ENCODE results near the gene ASPSCR1. TPM values are rescaled to one million over a fixed set of nuclear protein-coding genes. Genes with fewer than 3 reads are reported as not detected.
A peak's percentile ranks its signal among the peaks of the same experiment; 100 is the strongest.

The ASPSCR1 gene
- total RNA-seq, result 55.5 and 55.7 TPM in 2 replicates
- long read RNA-seq, partial matches to known transcripts, result 1 of 5 reads
- long read RNA-seq, other reads (novel, unspliced or antisense), result 3 of 5 reads

DNA sequence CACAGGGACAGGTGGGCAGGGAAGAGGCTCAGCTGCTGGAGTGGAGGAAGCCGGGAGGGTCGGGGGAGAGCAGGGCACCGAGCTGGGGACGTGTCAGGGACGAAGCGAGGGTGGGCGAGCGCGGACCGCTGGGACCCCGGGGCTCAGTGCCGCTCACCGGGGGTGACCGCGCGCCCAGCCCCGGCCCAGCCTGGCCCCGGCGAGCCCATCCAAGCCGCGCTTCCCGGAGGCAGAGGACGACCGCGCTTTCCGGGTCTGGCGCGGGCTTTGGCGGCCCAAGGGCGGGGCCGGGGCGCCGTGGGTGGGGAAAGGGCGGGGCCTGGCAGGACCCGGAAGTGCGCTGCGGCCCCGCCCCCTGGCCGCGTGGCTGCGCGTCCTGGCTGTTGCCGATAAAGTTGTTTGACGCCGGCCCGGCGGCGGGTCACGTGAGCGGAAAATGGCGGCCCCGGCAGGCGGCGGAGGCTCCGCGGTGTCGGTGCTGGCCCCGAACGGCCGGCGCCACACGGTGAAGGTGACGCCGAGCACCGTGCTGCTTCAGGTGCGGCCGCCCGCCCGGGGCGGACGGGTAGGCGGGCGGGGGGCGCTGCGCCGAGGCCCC, at the start of gene ASPSCR1:
ASPSCR1 (plus strand) TSS at position 419 of the 598 bp plus-strand sequence; CDS start at position 437, 18 bp downstream.
- H3K4me1 Mint-ChIP-seq (ENCODE audit: low read depth), result peaks cover 2% of the 10 kb centered on the region
- H3K36me3 Mint-ChIP-seq (ENCODE audit: insufficient read depth), result no peaks in the 10 kb centered on the region
- H3K4me3 Mint-ChIP-seq (ENCODE audit: low read depth), result peak within 1 kb of the TSS; percentile 88
- H3K9me3 Mint-ChIP-seq (ENCODE audit: low read depth), result no peaks in the 10 kb centered on the region
- DNase-seq (ENCODE audit: low spot score, unreplicated experiment), result peak; percentile 85
- TF ChIP-seq, protein P1, sequence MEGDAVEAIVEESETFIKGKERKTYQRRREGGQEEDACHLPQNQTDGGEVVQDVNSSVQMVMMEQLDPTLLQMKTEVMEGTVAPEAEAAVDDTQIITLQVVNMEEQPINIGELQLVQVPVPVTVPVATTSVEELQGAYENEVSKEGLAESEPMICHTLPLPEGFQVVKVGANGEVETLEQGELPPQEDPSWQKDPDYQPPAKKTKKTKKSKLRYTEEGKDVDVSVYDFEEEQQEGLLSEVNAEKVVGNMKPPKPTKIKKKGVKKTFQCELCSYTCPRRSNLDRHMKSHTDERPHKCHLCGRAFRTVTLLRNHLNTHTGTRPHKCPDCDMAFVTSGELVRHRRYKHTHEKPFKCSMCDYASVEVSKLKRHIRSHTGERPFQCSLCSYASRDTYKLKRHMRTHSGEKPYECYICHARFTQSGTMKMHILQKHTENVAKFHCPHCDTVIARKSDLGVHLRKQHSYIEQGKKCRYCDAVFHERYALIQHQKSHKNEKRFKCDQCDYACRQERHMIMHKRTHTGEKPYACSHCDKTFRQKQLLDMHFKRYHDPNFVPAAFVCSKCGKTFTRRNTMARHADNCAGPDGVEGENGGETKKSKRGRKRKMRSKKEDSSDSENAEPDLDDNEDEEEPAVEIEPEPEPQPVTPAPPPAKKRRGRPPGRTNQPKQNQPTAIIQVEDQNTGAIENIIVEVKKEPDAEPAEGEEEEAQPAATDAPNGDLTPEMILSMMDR (IDR thresholded peaks at IDR 0.05; ENCODE audit: unreplicated experiment), result no peak
- peak within 1 kb of the TSS; percentile 94 for H3K27ac Mint-ChIP-seq
- peaks cover 10% of the 10 kb centered on the region for H3K27me3 Mint-ChIP-seq

- DNase-seq (ENCODE audit: low spot score, unreplicated experiment), result peak; percentile 91
- Mint-ChIP-seq H3K27me3 (peaks cover 3% of the 10 kb centered on the region), H3K9me3 (ENCODE audit: low read depth) (no peaks in the 10 kb centered on the region), H3K4me1 (ENCODE audit: low read depth) (peaks cover 22% of the 10 kb centered on the region), H3K27ac (peak within 1 kb of the TSS; percentile 99), H3K36me3 (ENCODE audit: insufficient read depth) (no peaks in the 10 kb centered on the region), H3K4me3 (ENCODE audit: low read depth) (peak within 1 kb of the TSS; percentile 86)
- TF ChIP-seq, protein P1 (IDR thresholded peaks at IDR 0.05; ENCODE audit: unreplicated experiment), result peak; percentile 49
Observed at GRCh38 chr17:81927653-81928543, 49.5 kb upstream of the ASPSCR1 start, which contains the start of gene MAFG. Gene MAFG, minus strand, starts transcription at chr17:81927735. Its CDS starts 4,550 bp downstream, at chr17:81923185.

DNA sequence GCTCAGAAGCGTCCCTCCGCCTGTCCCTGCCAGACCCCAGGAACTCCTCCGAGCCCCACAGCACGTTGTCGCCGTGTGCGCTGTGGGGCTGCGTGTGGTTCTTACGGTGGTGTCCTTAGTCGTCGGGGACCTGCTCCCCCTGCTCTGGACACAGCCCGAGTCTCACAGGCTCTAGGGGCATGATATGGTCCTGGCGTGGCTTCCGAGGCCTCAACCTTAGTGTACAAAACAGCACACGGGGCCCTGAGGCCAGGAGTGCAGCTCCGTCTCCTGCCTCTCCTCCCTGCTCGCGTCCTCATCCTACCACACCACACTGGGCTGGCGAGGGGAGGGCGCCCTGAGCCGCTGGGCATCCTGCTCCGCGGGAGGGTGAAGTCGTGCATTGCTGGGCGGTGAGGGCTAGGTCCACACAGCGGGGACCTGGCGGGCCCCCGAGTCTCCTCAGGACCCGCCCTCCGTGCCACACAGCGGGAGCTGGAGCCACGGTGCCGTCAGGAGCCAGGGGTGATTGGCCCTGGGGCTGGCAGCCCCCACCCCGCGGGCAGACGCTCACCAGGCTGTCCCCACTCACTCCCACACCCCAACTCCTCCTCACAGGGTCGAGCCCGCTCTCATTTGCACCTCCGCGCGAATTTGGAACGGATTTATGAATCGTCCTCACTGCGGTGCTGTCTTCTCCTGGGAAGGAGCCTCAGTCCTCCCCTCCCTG, 48.7 kb upstream of the ASPSCR1 start:
- no peaks in the 10 kb centered on the region for H3K9me3 Mint-ChIP-seq (ENCODE audit: low read depth)
- peaks cover 3% of the 10 kb centered on the region for H3K27me3 Mint-ChIP-seq
- no peak for DNase-seq (ENCODE audit: low spot score, unreplicated experiment)
- H3K27ac Mint-ChIP-seq, result no peak overlapping the region
- TF ChIP-seq, protein P1 (IDR thresholded peaks at IDR 0.05; ENCODE audit: unreplicated experiment), result no peak
- peak overlapping the region; percentile 60 for H3K4me3 Mint-ChIP-seq (ENCODE audit: low read depth)
- peaks cover 18% of the 10 kb centered on the region for H3K4me1 Mint-ChIP-seq (ENCODE audit: low read depth)
- H3K36me3 Mint-ChIP-seq (ENCODE audit: insufficient read depth), result no peaks in the 10 kb centered on the region

DNA sequence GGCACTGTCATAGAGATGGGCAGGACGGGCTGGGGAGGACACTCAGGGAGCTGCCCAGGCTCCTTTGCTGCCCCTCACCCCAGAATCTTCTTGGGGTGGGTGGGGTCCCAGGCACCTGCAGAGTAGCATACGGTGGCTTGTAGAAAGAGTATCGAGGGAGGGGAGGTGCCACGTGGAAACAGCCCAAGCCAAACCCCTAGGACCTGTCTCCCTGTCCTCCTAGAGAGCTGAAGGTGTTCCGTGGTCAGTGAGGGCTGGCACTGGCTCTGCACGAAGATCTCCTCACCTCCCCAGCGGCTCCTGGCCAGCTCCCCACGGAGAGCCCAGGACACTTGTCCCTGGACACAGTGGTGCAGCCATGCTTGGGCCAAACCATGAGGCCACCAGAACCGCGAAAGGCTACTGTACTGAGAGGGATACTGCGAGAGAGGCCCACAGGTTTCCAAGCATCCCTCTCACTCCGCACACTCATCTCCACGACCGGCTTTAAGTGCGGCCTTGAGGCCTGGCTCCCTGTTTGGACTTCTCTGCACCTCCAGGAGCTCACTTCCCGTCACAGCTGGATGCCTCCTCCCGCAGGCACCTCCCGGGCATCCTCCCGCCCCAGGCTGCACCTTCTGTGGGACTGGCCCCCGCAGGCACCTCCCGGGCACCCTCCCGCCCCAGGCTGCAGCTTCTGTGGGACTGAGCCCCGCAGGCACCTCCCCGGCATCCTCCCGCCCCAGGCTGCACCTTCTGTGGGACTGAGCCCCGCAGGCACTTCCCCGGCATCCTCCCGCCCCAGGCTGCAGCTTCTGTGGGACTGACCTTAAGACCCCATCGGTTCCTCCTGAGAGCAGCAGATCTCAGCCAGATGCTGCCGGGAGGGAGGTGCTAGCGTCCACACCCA, 47.9 kb upstream of the ASPSCR1 start:
- TF ChIP-seq, protein P1 (IDR thresholded peaks at IDR 0.05; ENCODE audit: unreplicated experiment), result no peak
- peak overlapping the region; percentile 46 for H3K4me3 Mint-ChIP-seq (ENCODE audit: low read depth)
- H3K36me3 Mint-ChIP-seq (ENCODE audit: insufficient read depth), result no peaks in the 10 kb centered on the region
- H3K4me1 Mint-ChIP-seq (ENCODE audit: low read depth), result peaks cover 14% of the 10 kb centered on the region
- H3K27me3 Mint-ChIP-seq, result peaks cover 3% of the 10 kb centered on the region
- H3K27ac Mint-ChIP-seq, result no peak overlapping the region
- DNase-seq (ENCODE audit: low spot score, unreplicated experiment), result no peak
- no peaks in the 10 kb centered on the region for H3K9me3 Mint-ChIP-seq (ENCODE audit: low read depth)

Data from progenitor cell of endocrine pancreas (in vitro differentiated cells).